HG03439 (cell line): ENCODE measurements around the gene SRF.

ENCODE experiments used
- ATAC-seq: cut with Tn5 transposase; IDR thresholded peaks from one replicate; pipeline ENCODE4 v1.9.1; 2021; ENCODE audit warnings: mild to moderate bottlenecking, moderate library complexity; ENCODE audit not compliant: unreplicated experiment

The SRF gene

DNA sequence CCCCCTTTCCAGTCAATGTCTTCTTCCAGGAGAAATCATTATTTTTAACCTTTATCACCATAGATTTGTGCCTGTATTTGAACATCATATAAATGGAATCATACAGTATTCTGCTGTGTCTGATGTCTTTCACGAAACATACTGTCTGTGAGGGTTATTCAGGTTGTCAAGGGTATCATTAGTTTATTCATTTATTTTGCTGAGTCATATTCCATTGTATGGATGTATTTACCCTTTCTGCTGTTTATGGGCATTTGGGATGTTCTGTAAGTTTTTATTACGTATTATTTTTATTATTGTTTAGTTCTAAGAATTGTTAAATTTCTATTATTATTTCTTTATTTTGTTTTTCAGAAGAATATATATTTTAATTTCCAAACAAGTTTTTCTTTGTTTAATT, 36.2 kb downstream of the SRF start:
- no peak for ATAC-seq

DNA sequence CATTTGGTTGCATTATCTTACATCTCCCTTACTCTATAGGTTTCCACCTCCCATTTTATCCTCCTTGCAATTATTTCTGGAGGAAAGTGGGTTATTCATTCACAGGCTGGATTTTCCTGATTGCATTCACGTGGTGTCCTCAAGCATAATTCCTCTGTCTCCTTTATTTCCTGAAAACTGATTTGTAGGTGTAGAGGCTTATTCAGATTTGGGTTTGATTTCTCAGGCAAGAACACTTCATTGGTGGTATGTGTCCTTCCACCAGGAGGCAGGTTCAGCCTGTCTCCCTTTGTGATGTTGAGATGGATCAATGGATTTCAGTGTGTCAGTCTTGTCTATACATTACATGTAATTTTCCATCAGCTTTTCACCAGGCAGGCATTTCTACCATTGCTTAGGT, 40.9 kb downstream of the SRF start:
- no peak for ATAC-seq

DNA sequence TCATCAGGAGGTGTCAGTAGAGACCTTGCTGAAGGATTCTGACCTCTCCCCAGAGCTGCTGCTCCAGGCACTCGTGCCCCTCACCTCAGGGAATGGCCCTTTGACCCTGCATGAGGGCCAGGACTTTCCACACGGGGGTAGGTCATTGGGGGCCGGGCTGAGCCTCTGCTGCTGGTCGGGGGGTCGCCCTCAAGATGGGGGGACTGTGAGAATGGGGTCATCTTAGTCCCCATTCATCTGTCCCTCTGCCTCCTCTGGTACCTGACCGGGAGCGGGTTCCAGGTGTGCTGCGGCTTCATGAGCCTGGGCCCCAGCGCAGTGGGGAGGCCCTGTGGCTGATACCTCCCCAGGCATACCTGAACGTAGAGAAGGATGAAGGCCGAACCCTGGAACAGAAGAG, 42.4 kb downstream of the SRF start:
- no peak for ATAC-seq

DNA sequence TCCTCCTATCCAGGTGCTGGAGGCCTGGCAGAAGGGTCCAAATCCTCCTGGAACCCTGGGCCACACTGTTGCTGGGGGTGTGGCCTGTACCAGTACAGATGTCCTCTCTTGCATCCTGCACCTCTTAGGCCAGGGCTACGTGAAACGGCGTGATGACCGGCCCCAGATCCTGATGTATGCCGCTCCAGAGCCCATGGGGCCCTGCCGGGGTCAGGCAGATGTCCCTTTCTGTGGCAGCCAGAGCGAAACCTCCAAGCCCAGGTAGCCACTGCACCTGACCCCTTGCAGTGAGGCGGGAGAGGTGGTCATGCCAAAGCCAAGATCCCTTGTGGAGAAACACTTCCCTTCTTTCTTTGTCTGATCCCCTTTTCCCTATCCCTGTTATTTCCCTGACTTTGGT, 44.0 kb downstream of the SRF start:
- ATAC-seq: no peak

DNA sequence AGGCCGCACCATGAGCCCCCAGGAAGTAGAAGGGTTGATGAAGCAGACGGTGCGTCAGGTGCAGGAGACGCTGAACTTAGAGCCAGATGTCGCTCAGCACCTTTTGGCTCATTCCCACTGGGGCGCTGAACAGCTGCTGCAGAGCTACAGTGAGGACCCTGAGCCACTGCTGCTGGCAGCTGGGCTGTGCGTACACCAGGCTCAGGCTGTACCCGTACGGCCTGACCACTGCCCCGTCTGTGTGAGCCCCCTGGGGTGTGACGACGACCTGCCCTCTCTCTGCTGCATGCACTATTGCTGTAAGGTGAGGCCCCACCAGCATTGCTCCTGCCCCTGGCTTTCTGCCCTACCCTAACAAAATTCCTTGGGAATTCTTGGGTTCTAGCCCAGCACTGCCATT, 45.1 kb downstream of the SRF start:
- ATAC-seq: no peak

DNA sequence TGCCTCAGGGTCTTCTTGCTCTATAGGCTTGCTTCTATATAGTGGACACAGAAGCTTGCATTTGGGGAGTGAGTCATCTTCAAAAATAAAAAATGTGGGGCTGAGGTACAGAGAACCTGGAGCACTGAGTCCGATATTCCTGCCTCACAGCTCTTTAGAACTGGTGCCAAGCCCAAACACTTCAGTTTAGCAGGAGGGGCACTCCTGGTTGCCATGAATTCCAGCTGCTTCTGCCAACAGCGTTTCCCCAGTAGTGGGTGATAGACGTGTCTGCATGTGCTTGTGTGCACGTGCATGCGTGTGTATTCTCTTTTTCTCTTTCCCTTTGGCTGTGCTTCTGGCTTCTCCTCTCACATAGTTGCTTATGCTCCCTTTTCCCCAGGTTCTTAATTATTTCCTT, 46.3 kb downstream of the SRF start:
- ATAC-seq: no peak

DNA sequence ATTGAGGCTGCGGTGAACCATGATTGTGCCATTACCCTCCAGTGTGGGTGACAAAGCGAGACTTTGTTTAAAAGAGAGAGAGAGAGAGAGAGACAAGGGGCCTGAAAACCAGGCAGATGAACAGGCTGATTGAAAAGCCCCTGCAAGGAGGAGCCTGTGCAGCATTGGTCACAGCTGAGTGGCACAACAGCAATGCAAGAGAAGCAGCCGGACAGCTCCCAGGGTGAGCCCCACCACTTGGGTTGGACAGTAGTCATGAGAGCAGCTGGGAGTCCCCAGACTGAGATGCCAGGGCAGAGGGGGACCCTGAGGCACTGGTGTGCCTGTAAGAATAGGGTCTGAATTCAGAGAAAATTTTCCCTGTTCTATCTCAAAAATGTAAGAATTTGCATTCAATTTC, 48.0 kb downstream of the SRF start:
- ATAC-seq: no peak

DNA sequence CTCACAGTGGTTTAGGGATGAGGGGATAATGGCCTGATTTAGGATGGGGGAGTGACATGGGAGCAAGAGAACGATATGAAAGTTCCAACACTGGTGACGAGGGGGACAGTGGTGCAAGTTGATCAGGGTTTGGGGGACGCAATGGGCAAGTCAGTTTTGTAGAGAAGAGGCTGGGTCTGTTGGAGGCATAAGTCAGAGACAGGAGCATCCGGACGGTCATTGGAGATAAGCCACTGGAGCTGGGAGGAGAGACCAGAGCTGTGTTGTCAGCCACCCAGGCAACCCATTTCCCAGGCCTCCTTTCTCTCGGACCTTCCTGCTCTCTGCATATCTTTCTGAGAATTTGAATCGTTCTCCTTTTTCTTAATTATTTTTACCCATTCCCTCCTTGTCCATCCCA, 48.7 kb downstream of the SRF start:
- ATAC-seq: no peak

DNA sequence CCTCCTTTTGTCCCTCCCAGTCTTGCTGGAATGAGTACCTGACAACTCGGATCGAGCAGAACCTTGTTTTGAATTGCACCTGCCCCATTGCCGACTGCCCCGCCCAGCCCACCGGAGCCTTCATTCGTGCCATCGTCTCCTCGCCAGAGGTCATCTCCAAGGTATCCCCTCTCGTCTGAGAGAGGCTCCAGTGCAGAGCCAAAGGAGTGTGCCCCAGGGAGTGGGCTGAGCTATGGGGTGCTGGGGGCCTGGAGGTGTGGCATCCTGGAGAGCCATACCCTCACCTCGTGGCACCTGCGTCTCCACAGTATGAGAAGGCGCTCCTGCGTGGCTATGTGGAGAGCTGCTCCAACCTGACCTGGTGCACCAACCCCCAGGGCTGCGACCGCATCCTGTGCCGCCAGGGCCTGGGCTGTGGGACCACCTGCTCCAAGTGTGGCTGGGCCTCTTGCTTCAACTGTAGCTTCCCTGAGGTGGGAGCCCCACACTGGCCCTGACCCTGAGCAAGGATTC, 49.4 kb downstream of the SRF start:
- no peak for ATAC-seq

DNA sequence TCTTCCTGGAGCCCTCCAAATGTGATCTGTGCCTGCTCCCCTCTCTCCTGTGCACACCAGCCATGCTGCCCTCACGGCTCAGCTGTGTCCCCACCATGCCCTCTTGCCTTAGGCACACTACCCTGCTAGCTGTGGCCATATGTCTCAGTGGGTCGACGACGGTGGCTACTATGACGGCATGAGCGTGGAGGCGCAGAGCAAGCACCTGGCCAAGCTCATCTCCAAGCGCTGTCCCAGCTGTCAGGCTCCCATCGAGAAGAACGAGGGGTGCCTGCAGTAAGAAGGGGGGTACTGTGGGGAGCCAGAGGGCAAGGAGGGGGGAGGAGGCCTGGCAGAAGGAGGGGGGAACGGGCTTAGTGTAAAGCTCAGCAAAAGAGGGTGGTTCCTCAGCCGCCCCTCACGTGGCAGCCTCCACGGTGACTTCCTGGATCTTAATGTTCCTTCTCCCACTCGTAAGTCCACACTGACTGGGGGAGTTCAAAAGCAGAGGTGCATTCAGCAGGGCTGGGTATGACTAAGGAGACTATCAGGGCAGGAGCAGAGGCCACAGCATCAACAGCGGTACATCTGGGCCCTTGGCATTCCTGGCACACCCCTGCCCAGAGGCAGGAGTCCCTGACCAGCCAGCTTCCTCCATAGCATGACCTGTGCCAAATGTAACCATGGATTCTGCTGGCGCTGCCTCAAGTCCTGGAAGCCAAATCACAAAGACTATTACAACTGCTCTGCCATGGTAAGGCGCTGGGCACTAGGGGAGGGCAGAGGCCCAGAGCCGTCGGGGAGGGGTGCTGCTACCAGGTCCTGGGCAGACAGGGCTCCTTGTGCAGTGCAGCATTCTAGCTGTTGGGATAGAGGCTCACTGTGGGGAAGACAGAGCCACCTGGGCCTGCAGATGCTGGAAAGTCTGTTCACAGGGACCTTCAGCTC, 50.2 kb downstream of the SRF start:
- ATAC-seq: no peak

DNA sequence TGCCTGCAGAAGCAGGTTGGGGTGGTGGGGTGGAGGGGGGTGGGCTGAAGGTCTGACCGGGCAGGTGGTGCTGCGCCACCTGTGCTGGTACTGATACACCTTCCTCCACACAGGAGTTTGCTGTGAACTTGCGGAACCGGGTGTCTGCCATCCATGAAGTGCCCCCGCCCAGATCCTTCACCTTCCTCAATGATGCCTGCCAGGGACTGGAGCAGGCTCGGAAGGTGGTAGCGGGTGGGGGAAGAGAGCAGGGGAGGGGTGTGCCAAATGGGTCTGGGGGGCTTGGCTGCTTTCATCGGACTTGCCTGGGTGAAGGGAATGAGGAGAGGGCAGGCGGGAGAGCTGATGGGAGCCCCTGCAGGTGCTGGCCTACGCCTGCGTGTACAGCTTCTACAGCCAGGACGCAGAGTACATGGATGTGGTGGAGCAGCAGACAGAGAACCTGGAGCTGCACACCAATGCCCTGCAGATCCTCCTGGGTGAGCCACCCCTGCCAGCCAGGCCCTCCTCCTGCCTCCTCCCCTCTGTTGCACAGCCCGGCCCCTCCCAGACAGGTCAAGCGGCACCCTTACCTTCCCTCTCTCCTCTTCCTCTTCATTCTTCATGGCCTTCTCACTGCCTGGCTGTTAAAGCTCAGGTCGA, 51.5 kb downstream of the SRF start:
- ATAC-seq: no peak

DNA sequence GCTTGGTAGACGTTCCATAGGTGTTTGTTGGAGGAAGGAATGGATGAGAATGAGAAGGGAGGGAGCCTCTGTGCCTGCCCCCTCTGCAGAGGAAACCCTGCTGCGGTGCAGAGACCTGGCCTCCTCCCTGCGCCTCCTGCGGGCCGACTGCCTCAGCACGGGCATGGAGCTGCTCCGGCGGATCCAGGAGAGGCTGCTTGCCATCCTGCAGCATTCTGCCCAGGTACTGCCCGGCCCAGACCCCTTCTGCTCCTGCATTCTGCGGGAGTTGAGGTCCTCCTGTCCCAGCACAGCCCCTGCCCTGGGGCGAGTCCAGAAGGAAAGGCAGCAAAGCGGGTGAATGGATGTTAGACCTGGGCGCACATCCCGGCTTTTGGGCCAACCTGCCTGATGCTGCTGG, 52.1 kb downstream of the SRF start:
- ATAC-seq: no peak

DNA sequence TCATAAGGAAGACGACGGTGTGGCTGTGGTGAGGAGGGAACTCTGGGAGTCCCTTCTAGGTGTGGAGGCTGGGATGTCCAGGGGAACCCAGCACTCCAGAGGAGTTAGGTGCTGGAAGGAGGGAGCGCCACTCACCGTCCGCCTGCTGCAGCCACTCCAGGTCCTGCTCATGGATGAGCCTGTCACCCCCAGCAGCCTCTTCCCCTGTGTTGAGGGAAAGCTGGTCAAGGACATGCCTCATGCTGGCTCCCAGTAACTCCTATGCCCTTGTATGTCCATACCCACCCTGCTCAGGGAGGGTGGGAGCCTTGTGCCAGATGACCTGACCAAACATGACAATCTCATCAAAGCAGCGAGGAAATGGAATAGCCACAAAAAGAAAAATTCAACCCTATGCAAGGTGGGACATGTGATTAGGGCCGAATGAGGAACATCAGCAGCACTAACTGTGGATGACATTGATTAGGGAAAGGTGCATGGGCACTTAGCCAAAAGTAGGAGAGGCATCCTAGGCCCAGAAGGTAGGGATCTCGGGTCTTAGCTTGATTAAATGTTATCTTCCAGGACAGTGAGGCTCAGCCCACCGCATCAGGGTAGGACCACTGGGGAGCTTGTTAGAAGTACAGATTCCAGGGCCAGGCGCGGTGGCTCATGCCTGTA, 55.3 kb downstream of the SRF start:
- ATAC-seq: no peak

DNA sequence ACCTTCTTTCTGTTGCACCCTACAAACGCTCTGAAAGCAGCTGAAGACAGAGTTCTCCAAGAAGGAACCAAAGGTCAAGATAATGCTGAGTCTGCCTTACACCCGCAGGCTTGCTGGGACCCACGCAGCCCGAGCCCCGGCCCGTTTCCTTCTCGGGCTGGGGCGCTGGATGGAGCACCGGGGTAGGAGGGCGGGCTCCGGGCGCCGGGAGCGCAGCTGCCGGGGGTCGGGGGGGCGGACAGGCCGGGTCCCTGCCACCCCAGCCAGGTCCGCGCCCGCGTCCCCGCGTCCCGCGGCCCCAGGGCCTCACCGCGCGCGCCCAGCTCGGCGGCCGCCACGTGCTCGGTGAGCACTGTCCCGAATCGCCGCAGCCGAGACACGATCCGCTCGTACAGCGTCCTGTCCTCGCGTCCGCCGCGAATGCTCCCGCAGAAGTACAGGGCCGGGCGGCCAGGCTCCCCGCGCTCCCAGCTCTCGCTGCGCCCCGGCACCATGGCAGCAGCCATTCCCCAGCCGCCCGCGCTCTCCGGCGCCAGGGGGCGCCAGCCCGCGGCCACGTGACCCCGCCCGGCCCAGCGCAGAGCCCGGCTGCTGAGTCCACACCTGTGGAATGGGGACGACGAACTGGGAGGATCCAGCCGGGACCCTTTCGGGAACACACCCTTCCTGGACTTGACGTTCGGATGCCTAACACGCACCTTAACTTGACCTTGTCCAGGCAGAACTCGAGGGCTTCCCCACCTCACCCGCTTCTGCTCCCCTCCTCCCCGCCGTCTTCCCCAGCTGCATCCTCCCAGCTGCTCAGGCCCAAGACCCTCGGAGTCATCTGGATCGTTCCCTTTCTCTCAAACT, 58.1 kb downstream of the SRF start, which contains the start of gene DNPH1:
TSS of gene DNPH1 (minus strand) at position 531 of the 852 bp plus-strand sequence. CDS start at position 506, 25 bp downstream.
- ATAC-seq: peak; percentile 56

DNA sequence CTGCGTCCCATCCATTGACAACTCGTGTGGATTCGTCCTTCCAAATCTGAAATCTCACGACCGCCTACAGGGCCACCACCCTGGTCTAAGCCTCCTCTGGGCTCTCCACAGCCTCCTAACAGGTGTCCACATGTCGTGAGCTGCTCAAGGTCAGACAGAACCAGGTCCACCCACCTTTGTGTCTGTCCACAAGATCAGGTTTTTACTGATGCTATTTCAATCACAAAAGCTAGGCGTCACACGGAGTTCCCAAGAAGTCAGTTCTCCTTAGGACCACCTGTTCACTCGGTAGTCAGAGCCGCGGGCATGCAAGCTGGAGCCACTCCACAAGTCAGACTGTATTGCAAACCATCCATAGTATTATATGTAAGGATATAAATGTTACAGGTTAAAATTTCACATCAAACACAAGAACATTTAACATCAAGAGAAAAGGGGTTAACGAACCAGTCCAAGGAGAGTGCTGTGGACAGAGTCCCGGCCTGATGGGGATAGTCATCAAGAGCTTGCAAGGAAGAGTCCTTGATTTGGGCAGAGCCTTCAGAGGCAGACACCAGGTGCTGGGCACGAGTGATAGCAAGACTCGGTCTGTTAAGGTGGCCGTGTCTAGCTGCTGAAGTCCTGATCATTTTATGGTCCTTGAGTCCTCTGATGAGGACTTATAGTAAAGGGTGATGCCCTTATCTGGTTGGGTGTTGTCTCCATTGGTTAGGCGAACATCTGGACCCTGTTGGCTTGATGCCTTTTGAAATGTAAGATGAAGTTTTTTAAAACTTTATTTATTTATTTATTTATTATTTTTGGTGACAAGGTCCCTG, 58.9 kb downstream of the SRF start:
- ATAC-seq: no peak

DNA sequence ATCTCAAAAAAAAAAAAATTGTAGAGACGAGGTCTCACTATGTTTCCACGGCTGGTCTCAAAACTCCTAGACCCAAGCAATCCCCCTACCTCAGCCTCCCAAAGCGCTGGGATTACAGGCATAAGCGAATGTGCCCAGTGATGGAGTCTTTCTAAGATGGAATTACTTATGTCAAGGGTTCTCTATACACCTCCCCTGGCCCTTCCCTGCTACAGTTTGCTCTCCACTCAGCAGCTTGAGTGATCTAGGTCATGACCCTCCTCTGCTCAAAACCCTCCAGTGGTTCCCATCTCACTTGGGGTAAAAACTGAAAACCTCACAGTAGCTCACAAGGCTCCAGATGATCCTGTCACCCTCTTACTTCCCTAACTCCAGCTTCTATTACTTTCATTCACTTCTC, 60.0 kb downstream of the SRF start:
- no peak for ATAC-seq
